ENCODE measurements around the gene SYS1.

The SYS1 gene

DNA sequence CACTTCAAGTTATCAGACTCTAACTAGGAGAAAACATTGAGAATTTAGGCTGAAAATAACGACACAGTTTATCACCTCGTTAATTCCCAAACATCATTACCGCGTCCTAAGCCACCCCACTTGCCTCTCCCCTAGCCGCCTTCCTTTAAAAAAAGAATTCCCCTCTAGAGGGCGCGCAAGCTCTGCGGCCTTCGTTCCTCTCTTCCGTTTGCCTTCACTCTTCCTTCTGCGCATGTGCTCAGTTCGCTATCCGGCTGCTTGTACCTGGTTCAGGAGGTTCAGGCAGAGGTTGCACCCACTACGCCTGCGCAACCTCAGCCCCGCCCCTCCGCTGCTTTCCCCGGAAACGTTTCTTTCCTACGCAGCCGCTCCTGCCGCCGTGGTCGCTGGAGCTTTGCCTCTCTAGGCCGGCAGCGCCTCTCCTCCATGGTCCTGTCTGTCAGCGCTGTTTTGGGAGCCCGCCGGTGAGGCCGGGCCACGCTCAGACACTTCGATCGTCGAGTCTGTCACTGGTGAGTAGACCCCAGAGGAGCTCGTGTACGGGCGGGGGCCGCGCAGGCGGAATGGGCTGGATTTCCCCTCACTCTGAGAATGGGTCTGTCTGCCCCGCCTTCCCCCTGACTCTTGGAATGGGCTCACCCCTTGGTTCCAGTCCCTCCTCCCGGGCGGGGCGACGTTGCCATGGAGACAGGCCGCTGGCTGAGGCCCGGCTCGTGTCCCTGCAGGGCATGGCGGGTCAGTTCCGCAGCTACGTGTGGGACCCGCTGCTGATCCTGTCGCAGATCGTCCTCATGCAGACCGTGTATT, at the start of gene SYS1:
SYS1 (plus strand) TSS at position 353 of the 807 bp plus-strand sequence; CDS start at position 729, 376 bp downstream.
- DNase-seq (ENCODE audit: low read depth, low spot score) = peak; percentile 99

DNA sequence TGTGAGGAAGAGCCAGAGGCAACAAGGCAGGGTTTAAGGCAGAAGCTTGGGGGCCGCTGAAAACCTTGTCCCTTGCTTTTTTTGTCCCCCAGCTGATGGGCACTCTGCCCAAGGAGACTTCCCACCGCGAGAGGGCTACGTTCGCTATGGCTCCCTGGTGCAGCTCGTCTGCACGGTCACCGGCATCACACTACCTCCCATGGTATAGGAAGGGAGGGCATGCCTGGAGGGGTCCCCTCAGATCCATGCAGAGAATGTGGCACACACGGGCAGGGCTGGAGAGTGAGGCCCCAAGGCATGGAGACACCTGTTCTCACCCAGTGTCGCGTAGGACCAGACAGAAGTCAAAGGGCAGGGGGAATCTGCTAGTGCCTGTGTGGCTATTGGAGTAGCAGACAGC, 49.0 kb upstream of the SYS1 start:
- DNase-seq (ENCODE audit: low read depth, low spot score) = no peak

DNA sequence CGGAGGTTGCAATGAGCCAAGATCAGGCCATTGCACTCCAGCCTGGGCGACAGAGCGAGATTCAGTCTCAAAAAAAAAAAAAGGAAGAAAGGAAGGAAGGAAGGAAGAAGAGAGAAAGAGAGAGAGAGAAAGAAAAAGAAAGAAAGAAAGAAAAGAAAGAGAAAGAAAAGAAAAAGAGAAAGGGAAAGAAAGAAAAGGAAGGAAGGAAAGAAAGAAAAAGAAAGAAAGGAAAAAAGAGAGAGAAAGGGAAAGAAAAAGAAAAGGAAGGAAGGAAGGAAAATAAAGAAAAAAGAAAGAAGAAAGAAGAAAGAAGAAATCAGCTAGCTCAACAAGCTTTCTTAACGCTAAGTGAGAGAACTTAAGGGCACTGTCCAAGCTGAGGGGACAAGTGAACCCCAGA, 47.3 kb upstream of the SYS1 start:
- no peak for DNase-seq (ENCODE audit: low read depth, low spot score)

DNA sequence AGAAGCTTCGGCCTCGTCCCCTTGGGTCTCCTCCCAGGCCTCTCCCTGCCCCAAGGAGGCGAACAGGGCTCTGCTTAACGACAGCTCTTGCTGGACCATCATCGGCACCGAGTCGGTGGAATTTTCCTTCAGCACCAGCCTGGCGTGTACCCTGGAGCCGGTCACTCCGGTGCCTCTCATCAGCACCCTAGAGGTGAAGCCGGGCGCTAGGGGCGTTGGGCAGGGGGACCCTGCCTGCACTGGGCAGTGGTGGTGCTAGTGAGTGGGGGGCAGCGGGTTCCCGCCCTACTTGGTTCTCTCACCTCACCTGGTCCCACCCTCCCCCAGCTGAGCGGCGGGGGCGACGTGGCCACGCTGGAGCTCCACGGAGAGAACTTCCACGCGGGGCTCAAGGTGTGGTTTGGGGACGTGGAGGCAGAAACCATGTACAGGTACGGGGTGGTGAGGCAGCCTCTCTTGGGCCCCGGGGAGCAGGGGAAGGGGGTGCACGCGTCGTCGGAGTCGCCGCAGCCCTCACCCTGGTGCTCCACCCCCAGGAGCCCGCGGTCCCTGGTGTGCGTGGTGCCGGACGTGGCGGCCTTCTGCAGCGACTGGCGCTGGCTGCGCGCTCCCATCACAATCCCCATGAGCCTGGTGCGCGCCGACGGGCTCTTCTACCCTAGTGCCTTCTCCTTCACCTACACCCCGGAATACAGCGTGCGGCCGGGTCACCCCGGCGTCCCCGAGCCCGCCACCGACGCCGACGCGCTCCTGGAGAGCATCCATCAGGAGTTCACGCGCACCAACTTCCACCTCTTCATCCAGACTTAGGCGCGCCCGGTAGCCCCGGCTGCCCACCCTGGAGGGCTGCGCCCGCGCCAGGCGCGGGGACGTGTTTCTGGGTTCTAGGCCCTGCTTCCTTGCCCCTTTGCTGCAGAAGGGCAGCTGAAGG, 46.5 kb upstream of the SYS1 start:
- no peak for DNase-seq (ENCODE audit: low read depth, low spot score)

DNA sequence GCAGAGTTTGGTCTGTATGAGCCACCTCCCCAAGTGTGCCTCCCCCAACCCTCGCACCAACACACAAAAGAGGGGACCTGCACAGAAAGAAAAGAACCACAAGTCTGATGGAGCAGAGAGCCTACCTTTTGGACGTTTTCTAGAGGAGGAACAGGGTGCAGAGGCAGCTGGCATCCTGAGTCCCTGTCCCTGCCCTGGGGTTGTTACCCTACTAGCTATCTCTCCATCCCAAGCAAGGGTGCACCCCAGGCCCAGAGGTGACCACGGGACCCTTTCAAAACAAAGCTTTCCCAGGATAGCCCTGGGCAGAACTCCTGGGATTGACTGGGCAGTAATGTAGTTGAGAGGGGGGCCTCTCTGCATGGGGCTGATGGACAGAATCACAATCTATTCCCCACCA, 45.1 kb upstream of the SYS1 start:
- DNase-seq (ENCODE audit: low read depth, low spot score) = no peak

DNA sequence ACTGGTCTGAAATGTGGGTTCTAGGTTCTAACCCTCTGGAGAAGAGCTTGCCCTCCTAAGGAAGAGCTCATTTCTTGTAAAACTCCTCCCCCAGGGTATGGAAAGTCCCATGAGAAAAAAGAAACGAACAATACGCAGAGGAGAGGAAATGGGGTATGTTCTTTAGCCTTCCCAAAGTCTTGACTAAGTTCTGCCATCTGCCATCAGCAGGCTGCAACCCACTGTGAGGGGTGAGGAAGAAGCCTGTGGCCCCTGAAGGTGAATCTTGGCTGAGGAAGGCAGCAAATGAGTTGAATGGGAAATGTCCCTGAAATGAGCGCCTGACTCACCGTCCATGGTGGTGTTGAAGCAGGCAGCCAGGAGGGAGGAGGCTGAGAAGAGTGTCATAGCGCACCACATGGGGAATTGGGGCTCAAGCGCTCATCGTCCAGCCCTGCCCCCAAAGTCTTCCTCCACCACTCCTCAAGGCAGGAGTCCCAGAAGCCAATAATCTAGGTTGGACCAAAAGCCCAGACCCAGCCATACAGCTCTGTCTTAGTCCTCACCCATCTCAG, 44.5 kb upstream of the SYS1 start:
- no peak for DNase-seq (ENCODE audit: low read depth, low spot score)

DNA sequence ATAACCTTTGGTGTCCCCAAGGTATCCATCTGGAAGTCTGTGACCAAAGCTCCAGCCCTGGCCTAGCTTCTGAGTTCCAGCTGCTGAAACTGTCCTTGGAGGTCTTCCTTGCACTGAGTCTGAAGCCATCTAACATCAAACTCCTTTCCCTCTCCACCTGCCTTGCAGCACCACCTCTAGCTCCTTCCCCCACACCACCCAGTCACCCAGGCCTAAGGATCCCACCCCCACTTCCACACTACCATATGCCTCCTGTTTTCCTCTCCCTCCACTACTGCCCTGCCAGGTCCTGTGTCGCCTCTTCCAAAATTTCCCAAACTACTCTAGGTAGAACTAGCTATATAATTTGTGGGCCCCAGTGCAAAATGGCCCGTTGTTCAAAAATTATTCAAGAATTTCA, 44.0 kb upstream of the SYS1 start:
- no peak for DNase-seq (ENCODE audit: low read depth, low spot score)

DNA sequence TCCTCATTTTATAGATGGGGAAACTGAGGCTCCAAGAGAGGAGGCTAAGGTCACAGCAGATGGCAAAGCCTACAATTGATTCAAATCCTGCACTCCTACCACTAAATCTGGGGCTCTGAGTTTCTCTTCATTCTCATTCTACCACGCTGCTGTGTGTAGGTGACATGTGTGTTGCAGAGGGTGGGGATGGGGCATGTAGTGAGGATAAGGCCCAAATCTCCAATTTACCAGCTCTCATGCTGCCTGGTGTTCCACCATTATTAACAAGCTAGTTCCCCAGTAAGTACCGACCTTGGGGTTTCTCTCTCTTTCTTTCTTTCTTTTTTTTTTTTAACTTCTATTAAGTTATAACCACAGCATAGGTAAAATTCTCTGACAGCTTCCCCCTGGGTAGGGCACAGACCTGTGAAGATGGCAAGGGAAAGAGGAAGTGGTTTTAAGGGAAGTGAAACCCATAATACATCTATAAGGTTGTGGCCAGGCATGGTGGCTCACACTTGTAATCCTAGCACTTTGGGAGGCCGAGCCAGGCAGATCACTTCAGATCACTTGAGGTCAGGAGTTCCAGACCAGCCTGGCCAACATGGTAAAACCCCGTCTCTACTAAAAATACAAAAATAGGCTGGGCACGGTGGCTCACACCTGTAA, 41.9 kb upstream of the SYS1 start:
- DNase-seq (ENCODE audit: low read depth, low spot score) = no peak

DNA sequence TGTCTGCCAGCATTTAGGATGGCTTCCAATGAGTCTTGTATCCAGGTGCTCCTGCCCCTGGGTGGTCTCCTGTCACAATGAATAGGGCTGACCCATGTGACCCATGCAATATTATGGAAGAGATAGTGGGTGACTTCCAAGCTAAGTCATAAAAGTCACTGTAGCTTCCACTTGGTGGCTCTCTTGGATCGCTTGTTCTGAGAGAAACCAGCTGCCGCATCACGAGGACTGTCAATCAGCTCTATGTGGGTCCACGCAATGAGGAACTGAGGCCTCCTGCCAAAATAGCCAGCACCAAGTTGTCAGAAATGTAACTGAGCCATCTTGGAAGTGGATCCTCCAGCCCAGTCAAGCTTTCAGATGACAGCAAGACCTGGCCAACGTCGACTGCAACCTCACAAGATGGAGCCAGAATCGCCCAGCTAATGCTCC, 40.0 kb upstream of the SYS1 start:
- DNase-seq (ENCODE audit: low read depth, low spot score) = peak; percentile 51

DNA sequence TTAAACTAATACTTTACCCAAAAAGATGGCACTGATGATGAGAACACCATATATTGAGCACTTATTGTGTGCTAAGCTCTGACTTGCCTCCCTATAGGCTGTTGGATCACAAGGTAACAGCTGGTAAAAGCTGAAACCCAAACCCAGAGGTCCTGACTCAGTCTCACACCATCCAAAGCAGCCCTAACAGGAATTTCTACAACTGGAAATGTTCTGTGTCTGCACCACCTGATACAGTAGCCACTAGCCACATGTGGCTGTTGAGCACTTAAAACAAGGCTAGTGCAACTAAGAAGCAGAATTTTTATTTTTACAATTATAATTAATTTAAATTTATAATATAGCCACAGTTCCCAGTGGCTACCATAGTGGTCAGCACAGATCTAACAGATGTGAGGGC, 39.2 kb upstream of the SYS1 start:
- DNase-seq (ENCODE audit: low read depth, low spot score) = no peak

DNA sequence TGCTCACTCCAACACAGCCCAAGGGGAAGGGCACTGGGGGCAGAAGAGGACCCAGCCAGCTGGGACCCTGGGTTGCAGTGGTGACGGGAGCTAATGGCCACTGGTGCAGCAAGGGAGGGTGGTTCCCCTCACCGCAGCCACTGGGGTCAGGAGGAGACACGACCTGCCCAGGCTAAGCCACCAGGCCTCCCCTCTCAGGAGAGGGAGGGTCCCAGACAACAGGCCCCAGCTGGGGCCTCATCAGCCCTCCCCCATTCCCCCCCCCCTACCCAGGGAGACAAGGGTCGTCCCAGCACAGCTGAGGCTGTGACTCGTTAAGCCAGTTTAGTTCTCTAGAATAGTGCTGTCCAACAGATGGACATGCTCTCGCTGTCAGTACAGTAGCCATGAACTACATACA, 37.6 kb upstream of the SYS1 start:
- DNase-seq (ENCODE audit: low read depth, low spot score) = no peak

DNA sequence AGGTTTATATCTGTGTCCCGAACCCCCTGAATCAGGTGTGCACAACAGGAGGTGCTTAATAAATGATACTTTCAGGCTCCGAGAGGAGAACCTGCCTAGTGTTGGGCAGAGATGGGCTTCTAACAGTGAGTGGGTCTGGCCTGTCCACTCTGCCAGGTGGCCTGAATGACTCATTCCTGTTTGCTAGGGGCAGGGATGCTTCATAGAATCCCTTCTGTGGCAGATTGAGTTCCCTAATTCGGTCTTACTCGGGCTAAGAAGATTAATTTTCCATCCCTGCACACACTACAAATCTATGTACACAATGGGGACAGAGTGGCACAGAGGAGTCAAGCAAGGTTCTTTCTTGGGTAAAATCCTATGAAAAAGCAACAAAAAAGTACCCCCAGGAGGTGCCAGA, 34.5 kb upstream of the SYS1 start:
- DNase-seq (ENCODE audit: low read depth, low spot score) = no peak

DNA sequence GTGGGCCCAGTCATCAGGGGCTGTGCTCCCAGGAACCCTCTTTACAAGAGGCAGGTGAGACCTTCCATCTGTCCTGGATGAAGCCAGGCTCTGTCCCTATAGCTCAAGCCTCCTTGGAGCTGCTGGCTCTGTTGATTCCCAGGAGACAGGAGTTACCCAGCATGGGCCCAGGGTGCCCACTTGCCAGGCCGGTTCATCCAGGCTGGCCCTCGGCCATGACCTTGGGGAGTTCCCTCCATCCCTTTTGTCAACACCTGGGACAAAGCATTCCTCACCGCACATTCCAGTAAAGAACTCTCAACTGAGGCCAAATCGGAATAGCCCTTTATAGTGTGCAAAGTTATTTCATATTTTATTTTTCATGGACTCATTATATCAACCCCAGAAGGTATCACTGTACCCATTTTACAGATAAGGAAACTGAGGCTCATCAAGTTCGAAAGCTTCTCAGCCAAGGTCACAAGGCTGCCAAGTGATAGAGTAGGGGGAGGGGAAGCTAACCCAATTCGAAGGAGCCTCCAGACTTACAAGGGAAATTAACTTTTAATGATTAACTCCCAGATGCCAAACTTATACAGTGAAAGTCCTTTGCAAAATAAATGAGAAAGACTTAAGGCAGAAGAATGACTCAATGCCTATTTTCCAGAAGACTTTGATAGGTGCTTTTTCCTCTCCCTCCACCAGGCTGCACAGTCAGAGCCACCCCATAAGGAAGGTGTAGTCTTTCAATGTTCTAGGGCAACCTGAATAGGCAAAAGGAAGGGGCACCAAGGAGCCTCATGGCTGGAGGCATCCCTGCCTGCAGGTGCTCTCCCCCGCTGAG, 33.2 kb upstream of the SYS1 start:
- no peak for DNase-seq (ENCODE audit: low read depth, low spot score)

DNA sequence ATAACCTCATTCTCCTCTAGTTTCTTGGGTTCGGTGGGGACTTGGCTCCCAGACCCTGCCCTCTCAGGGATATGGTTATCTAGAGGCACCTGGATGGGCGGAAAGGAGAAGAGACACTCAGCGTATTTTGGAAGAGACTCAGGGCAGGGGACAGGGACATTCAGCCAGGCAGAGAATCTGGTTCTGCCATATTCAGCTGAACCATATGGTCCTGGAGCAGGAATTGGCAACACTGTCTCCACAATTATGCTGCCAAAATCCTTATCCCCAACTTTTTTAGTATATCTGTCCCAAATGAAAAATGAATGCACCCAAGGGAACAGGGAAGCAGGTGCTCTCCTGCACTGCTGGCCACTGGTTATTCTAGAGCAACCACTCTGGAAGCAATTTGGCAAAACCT, 32.5 kb upstream of the SYS1 start:
- DNase-seq (ENCODE audit: low read depth, low spot score) = no peak

DNA sequence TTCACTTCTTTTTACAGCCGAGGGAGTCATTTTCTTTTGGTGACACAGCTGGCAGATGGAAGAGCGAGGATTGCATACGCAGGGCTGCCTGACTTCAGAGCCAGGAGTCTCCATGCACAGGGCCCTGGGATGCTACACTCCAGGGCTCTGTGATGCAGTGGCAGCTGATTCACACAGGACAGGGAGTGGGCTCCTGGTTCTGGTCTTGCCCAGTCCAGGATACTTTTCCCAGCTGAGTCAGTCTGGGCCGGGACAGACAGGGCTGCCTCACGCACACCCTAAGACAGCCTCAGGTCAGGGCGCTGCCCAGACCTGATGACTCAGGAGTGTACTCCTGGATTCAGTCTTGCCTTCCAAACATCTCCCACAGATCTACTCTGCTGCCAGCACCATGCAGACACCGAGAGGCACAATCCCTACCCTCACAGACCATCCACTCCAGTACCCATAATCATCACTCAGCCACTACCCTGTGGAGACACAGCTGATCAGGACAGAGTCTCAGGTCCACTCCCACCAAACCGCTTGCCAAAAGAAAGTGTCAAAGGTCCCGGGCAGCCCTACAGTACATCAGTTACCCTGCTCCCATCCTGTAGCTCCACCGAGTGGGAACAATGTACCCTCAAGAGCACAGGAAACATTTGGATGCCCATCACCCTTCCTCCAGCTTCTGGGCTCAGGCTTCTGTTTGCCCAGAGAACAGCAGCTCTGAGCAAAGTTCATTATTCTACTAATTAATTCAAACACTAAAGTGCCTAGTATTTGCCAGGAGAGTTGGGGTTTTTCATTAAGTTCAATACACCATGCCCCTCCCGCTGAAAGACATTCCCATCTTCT, 26.2 kb upstream of the SYS1 start:
- peak; percentile 71 for DNase-seq (ENCODE audit: low read depth, low spot score)

DNA sequence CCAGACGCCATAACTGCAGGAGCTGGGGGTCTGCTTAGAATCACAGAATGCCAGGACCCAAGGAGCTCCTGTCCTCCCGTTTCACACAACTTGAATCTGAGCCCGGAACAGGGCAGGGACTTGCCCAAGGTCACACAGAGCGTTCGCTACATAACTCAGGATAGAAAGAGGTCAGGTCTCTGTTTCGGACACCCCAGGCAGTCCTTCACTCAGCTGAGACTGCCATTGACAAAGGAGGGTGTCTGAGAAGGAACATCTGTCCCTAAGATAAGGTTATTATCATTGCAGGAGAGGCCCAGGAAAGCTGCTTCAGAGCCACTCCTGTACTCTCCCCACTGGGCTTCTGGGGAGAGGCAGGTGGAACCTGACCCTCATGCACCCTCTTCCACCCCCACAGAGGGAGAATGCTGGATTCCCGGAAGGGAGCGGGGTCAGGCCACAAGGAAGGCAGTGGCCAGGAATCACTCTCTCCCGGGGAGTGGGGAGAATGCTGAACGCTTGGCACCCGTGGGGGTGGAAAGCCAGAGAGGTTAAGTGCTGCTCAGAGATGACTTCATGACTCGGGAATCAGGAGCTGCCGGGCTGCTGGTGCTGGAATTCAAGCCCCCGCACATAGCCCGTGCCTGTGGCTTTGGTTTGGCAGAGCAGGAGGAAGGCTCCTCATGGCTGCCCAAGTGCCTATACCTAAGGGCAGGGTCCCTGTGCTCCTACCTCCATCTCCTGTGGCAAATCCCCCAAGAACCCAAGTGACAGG, 25.4 kb upstream of the SYS1 start:
- peak; percentile 69 for DNase-seq (ENCODE audit: low read depth, low spot score)

DNA sequence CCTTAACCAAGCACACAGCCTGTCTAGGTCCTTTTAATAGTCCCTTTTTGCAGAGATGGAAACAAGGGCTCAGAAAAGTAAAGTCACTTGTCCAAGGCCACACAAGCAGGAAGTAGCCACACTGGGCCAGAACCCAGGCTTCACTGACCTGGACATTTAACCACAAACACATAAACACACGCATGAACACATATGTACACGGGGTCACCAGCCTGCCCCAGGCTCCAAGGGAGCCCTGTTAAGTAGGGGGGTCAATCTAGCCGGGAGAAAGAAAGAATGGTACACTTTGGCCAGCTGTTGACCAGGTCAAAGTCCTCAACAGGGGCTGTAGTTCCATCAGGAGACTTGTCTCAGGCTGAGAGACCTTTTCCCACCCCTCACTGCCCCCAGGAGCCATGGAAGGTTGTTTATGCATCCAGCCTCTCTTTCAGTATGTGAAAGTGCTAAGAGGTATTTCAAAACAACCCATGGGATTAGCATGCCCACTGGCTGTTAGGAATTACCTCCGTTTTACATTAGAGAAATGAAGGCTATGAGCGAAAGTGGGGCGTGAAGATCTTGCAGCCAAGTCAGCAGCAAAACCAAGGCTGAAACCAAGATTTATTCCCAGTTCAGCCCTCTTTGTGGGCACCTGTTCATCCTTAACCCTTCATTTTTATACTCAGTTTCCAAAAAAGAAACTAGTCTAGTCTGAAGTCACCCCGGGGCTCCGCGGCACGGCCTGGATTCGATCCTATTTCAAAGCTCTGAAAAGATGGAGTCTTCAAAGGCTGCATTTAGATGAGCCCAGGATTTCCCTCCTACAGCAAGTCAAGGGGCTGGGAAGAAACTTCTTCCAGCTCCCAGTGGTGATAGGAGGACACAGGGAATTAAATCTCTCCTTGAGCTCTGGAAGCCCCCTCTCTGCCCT, 24.6 kb upstream of the SYS1 start:
- DNase-seq (ENCODE audit: low read depth, low spot score) = no peak

DNA sequence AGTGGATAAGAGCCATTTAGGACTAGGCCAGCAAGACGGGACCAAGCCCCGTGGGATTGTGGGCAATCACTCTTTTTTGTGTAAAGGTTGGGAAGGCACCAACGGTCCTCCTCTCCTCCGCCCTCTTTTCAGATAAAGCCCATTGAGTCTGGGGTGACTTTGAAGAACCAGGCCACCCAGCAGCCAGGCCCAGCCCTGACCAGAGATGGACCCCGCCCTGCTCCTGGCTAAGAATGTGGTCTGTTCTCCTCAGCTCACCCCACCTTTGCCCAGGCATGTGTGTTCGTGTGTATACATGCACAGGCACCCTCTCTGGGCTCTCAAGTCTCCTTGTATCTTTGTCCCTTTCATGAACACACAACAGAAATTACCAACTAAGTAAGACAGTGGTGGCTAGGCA, 23.9 kb upstream of the SYS1 start:
- DNase-seq (ENCODE audit: low read depth, low spot score) = no peak
